Measurements from ENCODE around the gene IFIH1. TPM values are rescaled to one million over a fixed set of nuclear protein-coding genes. Genes with fewer than 3 reads are reported as not detected.

The IFIH1 gene
- total RNA-seq, 1 experiment from 2014 or later, result 5.1 TPM

GRCh38 chr2:162301151-162301804, 17.2 kb downstream of the IFIH1 start:
- no TSS peak for BruUV-seq (replicated peaks)
- Histone ChIP-seq H3K27ac (ENCODE audit: low read depth, low read length, poor library complexity, severe bottlenecking) (no peak overlapping the region), H3K4me1 (ENCODE audit: insufficient read depth, low read length, poor library complexity, severe bottlenecking) (no peaks in the 10 kb centered on the region), H3K27me3 (replicated peaks; ENCODE audit: insufficient read depth, low read depth, low read length, poor library complexity) (no peaks in the 10 kb centered on the region), H3K9me3 (ENCODE audit: low read depth, low read length, poor library complexity, severe bottlenecking) (no peaks in the 10 kb centered on the region), H3K36me3 (ENCODE audit: insufficient read depth, low read length, poor library complexity, severe bottlenecking) (no peaks in the 10 kb centered on the region), H3K4me3 (ENCODE audit: low read depth, low read length, poor library complexity, severe bottlenecking) (no peak overlapping the region)
- CTCF ChIA-PET, result interaction anchor here (1.0 to 2.0 kb wide), 2 partner anchors 80 to 147 kb away, joined by 3 to 9 read pairs; no protein-coding TSS in a partner anchor
- POLR2A ChIA-PET (ENCODE audit: low non-redundant PET), result no interaction called here
- intact Hi-C loops (cut with micrococcal nuclease; ENCODE audit: unreplicated experiment), result loop anchor here (5.0 to 10.0 kb wide), 2 partner anchors 296 to 714 kb away; no protein-coding TSS in a partner anchor
- no peak for TF ChIP-seq EZH2 (IDR thresholded peaks at IDR 0.05; ENCODE audit: borderline replicate concordance, low read depth, low read length, poor library complexity, severe bottlenecking)
- TF ChIP-seq, protein P1, sequence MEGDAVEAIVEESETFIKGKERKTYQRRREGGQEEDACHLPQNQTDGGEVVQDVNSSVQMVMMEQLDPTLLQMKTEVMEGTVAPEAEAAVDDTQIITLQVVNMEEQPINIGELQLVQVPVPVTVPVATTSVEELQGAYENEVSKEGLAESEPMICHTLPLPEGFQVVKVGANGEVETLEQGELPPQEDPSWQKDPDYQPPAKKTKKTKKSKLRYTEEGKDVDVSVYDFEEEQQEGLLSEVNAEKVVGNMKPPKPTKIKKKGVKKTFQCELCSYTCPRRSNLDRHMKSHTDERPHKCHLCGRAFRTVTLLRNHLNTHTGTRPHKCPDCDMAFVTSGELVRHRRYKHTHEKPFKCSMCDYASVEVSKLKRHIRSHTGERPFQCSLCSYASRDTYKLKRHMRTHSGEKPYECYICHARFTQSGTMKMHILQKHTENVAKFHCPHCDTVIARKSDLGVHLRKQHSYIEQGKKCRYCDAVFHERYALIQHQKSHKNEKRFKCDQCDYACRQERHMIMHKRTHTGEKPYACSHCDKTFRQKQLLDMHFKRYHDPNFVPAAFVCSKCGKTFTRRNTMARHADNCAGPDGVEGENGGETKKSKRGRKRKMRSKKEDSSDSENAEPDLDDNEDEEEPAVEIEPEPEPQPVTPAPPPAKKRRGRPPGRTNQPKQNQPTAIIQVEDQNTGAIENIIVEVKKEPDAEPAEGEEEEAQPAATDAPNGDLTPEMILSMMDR (conservative IDR thresholded peaks at IDR 0.05; ENCODE audit: low read depth, low read length), result peak; percentile 87
- peak; percentile 74 for DNase-seq (ENCODE audit: low spot score)

GRCh38 chr2:162300266-162300665, 18.2 kb downstream of the IFIH1 start:
- Histone ChIP-seq H3K9me3 (ENCODE audit: low read depth, low read length, poor library complexity, severe bottlenecking) (no peaks in the 10 kb centered on the region), H3K4me1 (ENCODE audit: insufficient read depth, low read length, poor library complexity, severe bottlenecking) (no peaks in the 10 kb centered on the region), H3K36me3 (ENCODE audit: insufficient read depth, low read length, poor library complexity, severe bottlenecking) (no peaks in the 10 kb centered on the region), H3K4me3 (ENCODE audit: low read depth, low read length, poor library complexity, severe bottlenecking) (no peak overlapping the region), H3K27me3 (replicated peaks; ENCODE audit: insufficient read depth, low read depth, low read length, poor library complexity) (no peaks in the 10 kb centered on the region), H3K27ac (ENCODE audit: low read depth, low read length, poor library complexity, severe bottlenecking) (no peak overlapping the region)
- CTCF ChIA-PET, result interaction anchor here (1.0 to 2.0 kb wide), 2 partner anchors 79 to 146 kb away, joined by 3 to 9 read pairs; no protein-coding TSS in a partner anchor
- intact Hi-C loops (cut with micrococcal nuclease; ENCODE audit: unreplicated experiment), result loop anchor here (5.0 to 10.0 kb wide), 2 partner anchors 295 to 713 kb away; no protein-coding TSS in a partner anchor
- TF ChIP-seq, protein P1 (conservative IDR thresholded peaks at IDR 0.05; ENCODE audit: low read depth, low read length), result no peak
- no peak for TF ChIP-seq EZH2 (IDR thresholded peaks at IDR 0.05; ENCODE audit: borderline replicate concordance, low read depth, low read length, poor library complexity, severe bottlenecking)
- POLR2A ChIA-PET (ENCODE audit: low non-redundant PET), result no interaction called here
- BruUV-seq (replicated peaks), result no TSS peak
- no peak for DNase-seq (ENCODE audit: low spot score)

DNA sequence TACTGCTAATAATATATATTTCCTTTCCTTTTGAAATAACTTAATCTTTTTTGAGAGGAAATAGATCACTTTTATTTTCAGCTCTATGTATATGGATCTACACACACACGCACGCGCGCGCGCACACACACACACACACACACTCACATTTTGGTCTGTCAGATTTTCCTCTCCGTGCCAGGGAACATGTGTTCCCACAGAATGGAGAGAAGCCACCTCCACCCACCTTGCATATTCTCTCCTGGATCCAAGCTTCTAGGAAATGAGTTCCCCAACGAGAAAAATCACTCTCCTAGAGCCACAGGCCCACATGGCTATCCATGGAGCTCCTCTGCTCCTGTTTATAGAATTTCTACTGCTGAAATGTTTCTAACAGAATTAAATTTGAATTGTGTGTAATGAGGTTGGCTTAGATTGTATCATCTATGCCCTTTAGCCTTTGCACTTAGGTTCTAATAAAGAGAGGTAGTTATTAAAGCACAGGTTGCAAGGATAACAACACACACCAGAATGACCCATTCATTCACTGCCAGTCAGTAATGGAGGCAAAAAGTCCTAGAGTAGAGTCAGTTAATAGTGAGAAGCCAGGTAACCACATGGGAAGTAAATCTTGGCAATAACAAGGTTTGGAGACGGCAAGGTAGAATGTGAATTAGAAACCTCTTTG, 19.7 kb downstream of the IFIH1 start:
- Histone ChIP-seq H3K27me3 (replicated peaks; ENCODE audit: insufficient read depth, low read depth, low read length, poor library complexity) (no peaks in the 10 kb centered on the region), H3K9me3 (ENCODE audit: low read depth, low read length, poor library complexity, severe bottlenecking) (no peaks in the 10 kb centered on the region), H3K36me3 (ENCODE audit: insufficient read depth, low read length, poor library complexity, severe bottlenecking) (no peaks in the 10 kb centered on the region), H3K27ac (ENCODE audit: low read depth, low read length, poor library complexity, severe bottlenecking) (no peak overlapping the region), H3K4me3 (ENCODE audit: low read depth, low read length, poor library complexity, severe bottlenecking) (no peak overlapping the region), H3K4me1 (ENCODE audit: insufficient read depth, low read length, poor library complexity, severe bottlenecking) (no peaks in the 10 kb centered on the region)
- ChIA-PET CTCF (interaction anchor here (1.0 to 1.8 kb wide), 4 partner anchors 36 to 150 kb away, joined by 3 to 39 read pairs (median 8); no protein-coding TSS in a partner anchor), POLR2A (ENCODE audit: low non-redundant PET) (no interaction called here)
- TF ChIP-seq EZH2 (IDR thresholded peaks at IDR 0.05; ENCODE audit: borderline replicate concordance, low read depth, low read length, poor library complexity, severe bottlenecking), result no peak
- TF ChIP-seq, protein P1 (conservative IDR thresholded peaks at IDR 0.05; ENCODE audit: low read depth, low read length), result no peak
- intact Hi-C loops (cut with micrococcal nuclease; ENCODE audit: unreplicated experiment), result loop anchor here (1.0 to 10.0 kb wide), 3 partner anchors 78 to 334 kb away; no protein-coding TSS in a partner anchor
- no peak for DNase-seq (ENCODE audit: low spot score)
- BruUV-seq (replicated peaks), result no TSS peak

Data from A673 (cell line).